GM19099 (cell line): ENCODE measurements around the gene KY.

ENCODE experiments used
- POLR2A ChIP-seq: IDR thresholded peaks from 3 replicates; pipeline ENCODE4 v1.6.1; 2011; ENCODE audit warnings: low read depth; ENCODE audit not compliant: insufficient read length; ENCODE audit errors: extremely low read depth

Gene KY

GRCh38 chr3:134650431-134651346, at the start of gene KY:
Gene KY, minus strand, starts transcription at chr3:134651022. Its CDS starts 62 bp downstream, at chr3:134650960.
- TF ChIP-seq POLR2A, result no peak

- no peak for TF ChIP-seq POLR2A
These were observed 48.9 kb upstream of the KY start for GRCh38 chr3:134699721-134700120.

- no peak for TF ChIP-seq POLR2A
These were observed 48.4 kb upstream of the KY start for GRCh38 chr3:134699141-134699711.

GRCh38 chr3:134697830-134698689, 47.2 kb upstream of the KY start:
- TF ChIP-seq POLR2A, result no peak

- no peak for TF ChIP-seq POLR2A
These were observed 45.3 kb upstream of the KY start for GRCh38 chr3:134696155-134696554.

- no peak for TF ChIP-seq POLR2A
These were observed 44.2 kb upstream of the KY start for GRCh38 chr3:134694946-134695543.

- no peak for TF ChIP-seq POLR2A
These were observed 43.6 kb upstream of the KY start for GRCh38 chr3:134694466-134694865.

- no peak for TF ChIP-seq POLR2A
These were observed 43.0 kb upstream of the KY start for GRCh38 chr3:134693804-134694203.

GRCh38 chr3:134693226-134693625, 42.4 kb upstream of the KY start:
- TF ChIP-seq POLR2A, result no peak

- no peak for TF ChIP-seq POLR2A
These were observed 39.4 kb upstream of the KY start for GRCh38 chr3:134690226-134690625.

GRCh38 chr3:134687642-134688041, 36.8 kb upstream of the KY start:
- TF ChIP-seq POLR2A, result no peak

GRCh38 chr3:134685929-134686802, 35.3 kb upstream of the KY start:
- no peak for TF ChIP-seq POLR2A

- no peak for TF ChIP-seq POLR2A
These were observed 31.5 kb upstream of the KY start for GRCh38 chr3:134682196-134682880.

- TF ChIP-seq POLR2A, result no peak
These were observed 30.7 kb upstream of the KY start for GRCh38 chr3:134681522-134681900.
